ENCODE data around the gene GPX3.

GPX3 gene

GRCh38 chr5:151056379-151057325, 36.3 kb downstream of the GPX3 start:
- no peak overlapping the region for H3K27ac ChIP-seq (ENCODE audit: low read depth, low read length)
- peaks cover 2% of the 10 kb centered on the region; the same call in 1 of the 2 replicates for H3K36me3 ChIP-seq (ENCODE audit: insufficient read depth, low read length)
- no peak overlapping the region for H2AFZ ChIP-seq (ENCODE audit: low read length, unreplicated experiment)
- no peaks in the 10 kb centered on the region for H3K79me2 ChIP-seq (ENCODE audit: control insufficient read depth, insufficient read depth, low read length, unreplicated experiment)
- H3K27me3 ChIP-seq (ENCODE audit: insufficient read depth, low read length), result no peaks in the 10 kb centered on the region
- H3K4me1 ChIP-seq (ENCODE audit: control insufficient read depth, insufficient read depth, low read length, unreplicated experiment), result peaks cover 25% of the 10 kb centered on the region
- no peak overlapping the region for H3K4me3 ChIP-seq (ENCODE audit: low read depth, low read length)

- H2AFZ ChIP-seq (ENCODE audit: low read length, unreplicated experiment), result no peak overlapping the region
- peaks cover 22% of the 10 kb centered on the region for H3K4me1 ChIP-seq (ENCODE audit: control insufficient read depth, insufficient read depth, low read length, unreplicated experiment)
- peaks cover 15% of the 10 kb centered on the region; the same call in 1 of the 2 replicates for H3K36me3 ChIP-seq (ENCODE audit: insufficient read depth, low read length)
- no peaks in the 10 kb centered on the region for H3K27me3 ChIP-seq (ENCODE audit: insufficient read depth, low read length)
- H3K4me3 ChIP-seq (ENCODE audit: low read depth, low read length), result no peak overlapping the region
- H3K79me2 ChIP-seq (ENCODE audit: control insufficient read depth, insufficient read depth, low read length, unreplicated experiment), result peaks cover 4% of the 10 kb centered on the region
- no peak overlapping the region for H3K27ac ChIP-seq (ENCODE audit: low read depth, low read length)
Measured at GRCh38 chr5:151058301-151058700, 37.9 kb downstream of the GPX3 start.

GRCh38 chr5:151058891-151059489, 38.6 kb downstream of the GPX3 start:
- peaks cover 15% of the 10 kb centered on the region; the same call in 1 of the 2 replicates for H3K36me3 ChIP-seq (ENCODE audit: insufficient read depth, low read length)
- H3K4me3 ChIP-seq (ENCODE audit: low read depth, low read length), result no peak overlapping the region
- H3K27ac ChIP-seq (ENCODE audit: low read depth, low read length), result no peak overlapping the region

GRCh38 chr5:151060742-151061141, 40.4 kb downstream of the GPX3 start:
- H3K79me2 ChIP-seq (ENCODE audit: control insufficient read depth, insufficient read depth, low read length, unreplicated experiment), result peaks cover 20% of the 10 kb centered on the region
- peaks cover 15% of the 10 kb centered on the region; the same call in 1 of the 2 replicates for H3K36me3 ChIP-seq (ENCODE audit: insufficient read depth, low read length)
- H3K27me3 ChIP-seq (ENCODE audit: insufficient read depth, low read length), result no peaks in the 10 kb centered on the region
- peaks cover 33% of the 10 kb centered on the region for H3K4me1 ChIP-seq (ENCODE audit: control insufficient read depth, insufficient read depth, low read length, unreplicated experiment)
- H3K4me3 ChIP-seq (ENCODE audit: low read depth, low read length), result no peak overlapping the region
- H2AFZ ChIP-seq (ENCODE audit: low read length, unreplicated experiment), result no peak overlapping the region
- no peak overlapping the region for H3K27ac ChIP-seq (ENCODE audit: low read depth, low read length)

More at GRCh38 chr5:151058891-151059489, 38.6 kb downstream of the GPX3 start:
- Histone ChIP-seq H3K79me2 (ENCODE audit: control insufficient read depth, insufficient read depth, low read length, unreplicated experiment) (peaks cover 4% of the 10 kb centered on the region), H3K27me3 (ENCODE audit: insufficient read depth, low read length) (no peaks in the 10 kb centered on the region), H2AFZ (ENCODE audit: low read length, unreplicated experiment) (no peak overlapping the region), H3K4me1 (ENCODE audit: control insufficient read depth, insufficient read depth, low read length, unreplicated experiment) (peaks cover 29% of the 10 kb centered on the region)

GRCh38 chr5:151062405-151063141, 42.2 kb downstream of the GPX3 start:
- no peak overlapping the region for H2AFZ ChIP-seq (ENCODE audit: low read length, unreplicated experiment)
- peaks cover 39% of the 10 kb centered on the region for H3K79me2 ChIP-seq (ENCODE audit: control insufficient read depth, insufficient read depth, low read length, unreplicated experiment)
- H3K27ac ChIP-seq (ENCODE audit: low read depth, low read length), result no peak overlapping the region
- peaks cover 15% of the 10 kb centered on the region; the same call in 1 of the 2 replicates for H3K36me3 ChIP-seq (ENCODE audit: insufficient read depth, low read length)
- H3K4me3 ChIP-seq (ENCODE audit: low read depth, low read length), result no peak overlapping the region
- H3K27me3 ChIP-seq (ENCODE audit: insufficient read depth, low read length), result no peaks in the 10 kb centered on the region
- peaks cover 33% of the 10 kb centered on the region for H3K4me1 ChIP-seq (ENCODE audit: control insufficient read depth, insufficient read depth, low read length, unreplicated experiment)

- Histone ChIP-seq H3K27me3 (ENCODE audit: insufficient read depth, low read length) (no peaks in the 10 kb centered on the region), H3K79me2 (ENCODE audit: control insufficient read depth, insufficient read depth, low read length, unreplicated experiment) (peaks cover 47% of the 10 kb centered on the region), H3K36me3 (ENCODE audit: insufficient read depth, low read length) (peaks cover 15% of the 10 kb centered on the region; the same call in 1 of the 2 replicates), H3K4me1 (ENCODE audit: control insufficient read depth, insufficient read depth, low read length, unreplicated experiment) (peaks cover 33% of the 10 kb centered on the region), H2AFZ (ENCODE audit: low read length, unreplicated experiment) (no peak overlapping the region), H3K27ac (ENCODE audit: low read depth, low read length) (peak overlapping the region; percentile 69), H3K4me3 (ENCODE audit: low read depth, low read length) (no peak overlapping the region)
Measured at GRCh38 chr5:151063142-151063989, 43.0 kb downstream of the GPX3 start.

GRCh38 chr5:151064916-151065499, 44.6 kb downstream of the GPX3 start:
- Histone ChIP-seq H3K36me3 (ENCODE audit: insufficient read depth, low read length) (peaks cover 15% of the 10 kb centered on the region; the same call in 1 of the 2 replicates), H3K4me1 (ENCODE audit: control insufficient read depth, insufficient read depth, low read length, unreplicated experiment) (peaks cover 33% of the 10 kb centered on the region), H3K27me3 (ENCODE audit: insufficient read depth, low read length) (no peaks in the 10 kb centered on the region), H3K79me2 (ENCODE audit: control insufficient read depth, insufficient read depth, low read length, unreplicated experiment) (peaks cover 63% of the 10 kb centered on the region), H3K4me3 (ENCODE audit: low read depth, low read length) (no peak overlapping the region), H3K27ac (ENCODE audit: low read depth, low read length) (no peak overlapping the region), H2AFZ (ENCODE audit: low read length, unreplicated experiment) (no peak overlapping the region)

GRCh38 chr5:151065609-151066008, 45.2 kb downstream of the GPX3 start:
- Histone ChIP-seq H3K79me2 (ENCODE audit: control insufficient read depth, insufficient read depth, low read length, unreplicated experiment) (peaks cover 68% of the 10 kb centered on the region), H3K27me3 (ENCODE audit: insufficient read depth, low read length) (no peaks in the 10 kb centered on the region), H3K4me1 (ENCODE audit: control insufficient read depth, insufficient read depth, low read length, unreplicated experiment) (peaks cover 32% of the 10 kb centered on the region), H3K27ac (ENCODE audit: low read depth, low read length) (no peak overlapping the region), H2AFZ (ENCODE audit: low read length, unreplicated experiment) (no peak overlapping the region), H3K4me3 (ENCODE audit: low read depth, low read length) (no peak overlapping the region), H3K36me3 (ENCODE audit: insufficient read depth, low read length) (peaks cover 15% of the 10 kb centered on the region; the same call in 1 of the 2 replicates)

- H3K36me3 ChIP-seq (ENCODE audit: insufficient read depth, low read length), result peaks cover 10% of the 10 kb centered on the region; the same call in 1 of the 2 replicates
- no peak overlapping the region for H3K27ac ChIP-seq (ENCODE audit: low read depth, low read length)
- H2AFZ ChIP-seq (ENCODE audit: low read length, unreplicated experiment), result no peak overlapping the region
- no peaks in the 10 kb centered on the region for H3K27me3 ChIP-seq (ENCODE audit: insufficient read depth, low read length)
- H3K79me2 ChIP-seq (ENCODE audit: control insufficient read depth, insufficient read depth, low read length, unreplicated experiment), result peaks cover 80% of the 10 kb centered on the region
- H3K4me3 ChIP-seq (ENCODE audit: low read depth, low read length), result no peak overlapping the region
- H3K4me1 ChIP-seq (ENCODE audit: control insufficient read depth, insufficient read depth, low read length, unreplicated experiment), result peaks cover 36% of the 10 kb centered on the region
Measured at GRCh38 chr5:151066920-151067319, 46.5 kb downstream of the GPX3 start.

Data from ACC112 (cell line).